NCI-H2107 (cell line): ENCODE measurements around the gene FXR1.
"Not testable (repeated sequence)": the region's sequence is repeated elsewhere in the genome, so short reads cannot be mapped to it uniquely, and the experiment has no call there.

Experiments used
- DNase-seq: peaks from one replicate; lab custom pipeline; 2025; lab: John Stamatoyannopoulos, UW

The FXR1 gene

GRCh38 chr3:180912304-180913296 is at the start of gene FXR1:
Gene FXR1, plus strand, starts transcription at chr3:180912670. Its CDS starts 16 bp downstream, at chr3:180912686.
- DNase-seq = peak; percentile 99

- DNase-seq = no peak
Measured at GRCh38 chr3:180870008-180870699, 42.3 kb upstream of the FXR1 start.

- no peak for DNase-seq
Measured at GRCh38 chr3:180871901-180872300, 40.6 kb upstream of the FXR1 start.

- DNase-seq = not testable (repeated sequence)
Measured at GRCh38 chr3:180872430-180872829, 40.0 kb upstream of the FXR1 start.

GRCh38 chr3:180875124-180875698 is 37.3 kb upstream of the FXR1 start:
- peak; percentile 5 for DNase-seq

GRCh38 chr3:180881065-180881801 is 31.2 kb upstream of the FXR1 start:
- DNase-seq = no peak

- DNase-seq = no peak
Measured at GRCh38 chr3:180882115-180882514, 30.4 kb upstream of the FXR1 start.

GRCh38 chr3:180888992-180889560 is 23.4 kb upstream of the FXR1 start:
- no peak for DNase-seq

GRCh38 chr3:180898572-180898971 is 13.9 kb upstream of the FXR1 start:
- no peak for DNase-seq

- DNase-seq = no peak
Measured at GRCh38 chr3:180909369-180910127, 2.9 kb upstream of the FXR1 start.

- DNase-seq = no peak
Measured at GRCh38 chr3:180910823-180911222, 1.6 kb upstream of the FXR1 start.

GRCh38 chr3:180911876-180912303 is 580 bp upstream of the FXR1 start:
- no peak for DNase-seq

GRCh38 chr3:180913581-180914404 is 1.3 kb downstream of the FXR1 start:
- DNase-seq = peak; percentile 20

- DNase-seq = no peak
Measured at GRCh38 chr3:180918542-180918941, 6.1 kb downstream of the FXR1 start.

GRCh38 chr3:180922242-180922641 is 9.8 kb downstream of the FXR1 start:
- no peak for DNase-seq

- DNase-seq = no peak
Measured at GRCh38 chr3:180923561-180923960, 11.1 kb downstream of the FXR1 start.

- no peak for DNase-seq
Measured at GRCh38 chr3:180926526-180926925, 14.1 kb downstream of the FXR1 start.

GRCh38 chr3:180929376-180929775 is 16.9 kb downstream of the FXR1 start:
- no peak for DNase-seq

- DNase-seq = no peak
Measured at GRCh38 chr3:180930526-180930925, 18.1 kb downstream of the FXR1 start.

GRCh38 chr3:180932819-180933218 is 20.3 kb downstream of the FXR1 start:
- DNase-seq = no peak
